ENCODE measurements around the gene DUSP8.
"Not testable (repeated sequence)": the region's sequence is repeated elsewhere in the genome, so short reads cannot be mapped to it uniquely, and the experiment has no call there.

The DUSP8 gene

GRCh38 chr11:1572197-1573076, at the start of gene DUSP8:
Gene DUSP8 (minus strand): TSS chr11:1572271. CDS start chr11:1565826, 6,445 bp downstream.
- DNase-seq = peak; percentile 84 to 87

GRCh38 chr11:1619449-1619848, 47.4 kb upstream of the DUSP8 start:
- no peak for DNase-seq

- no peak for DNase-seq
Observed at GRCh38 chr11:1618231-1618630, 46.2 kb upstream of the DUSP8 start.

GRCh38 chr11:1608363-1608762, 36.3 kb upstream of the DUSP8 start, which contains the start of gene KRTAP5-3:
Gene KRTAP5-3 (minus strand): TSS chr11:1608463. CDS start chr11:1608385, 78 bp downstream.
- DNase-seq = no peak

- not testable (repeated sequence) for DNase-seq
Observed at GRCh38 chr11:1607901-1608300, 35.8 kb upstream of the DUSP8 start.

GRCh38 chr11:1607156-1607845, 35.2 kb upstream of the DUSP8 start:
- DNase-seq = not testable (repeated sequence)

GRCh38 chr11:1605923-1606322, 33.9 kb upstream of the DUSP8 start:
- not testable (repeated sequence) for DNase-seq

GRCh38 chr11:1604711-1605110, 32.6 kb upstream of the DUSP8 start:
- no peak for DNase-seq

- DNase-seq = no peak
Observed at GRCh38 chr11:1604181-1604580, 32.1 kb upstream of the DUSP8 start.

GRCh38 chr11:1603629-1604028, 31.6 kb upstream of the DUSP8 start:
- DNase-seq = no peak

GRCh38 chr11:1601663-1602062, 29.6 kb upstream of the DUSP8 start:
- DNase-seq = not testable (repeated sequence)

GRCh38 chr11:1600626-1601025, 28.6 kb upstream of the DUSP8 start:
- no peak for DNase-seq

- no peak for DNase-seq
Observed at GRCh38 chr11:1598816-1599215, 26.7 kb upstream of the DUSP8 start.

GRCh38 chr11:1598406-1598805, 26.3 kb upstream of the DUSP8 start:
- DNase-seq = not testable (repeated sequence)

- DNase-seq = no peak
Observed at GRCh38 chr11:1597994-1598380, 25.9 kb upstream of the DUSP8 start, which contains the start of gene KRTAP5-2. Gene KRTAP5-2 (minus strand): TSS chr11:1598294. CDS start chr11:1598250, 44 bp downstream.

- no peak for DNase-seq
Observed at GRCh38 chr11:1597331-1597993, 25.4 kb upstream of the DUSP8 start.

- DNase-seq = not testable (repeated sequence)
Observed at GRCh38 chr11:1596576-1597121, 24.6 kb upstream of the DUSP8 start.

- not testable (repeated sequence) for DNase-seq
Observed at GRCh38 chr11:1595994-1596575, 24.0 kb upstream of the DUSP8 start.

- no peak for DNase-seq
Observed at GRCh38 chr11:1592628-1593027, 20.6 kb upstream of the DUSP8 start.

- DNase-seq = no peak
Observed at GRCh38 chr11:1589996-1590395, 17.9 kb upstream of the DUSP8 start.

- not testable (repeated sequence) for DNase-seq
Observed at GRCh38 chr11:1589191-1589963, 17.3 kb upstream of the DUSP8 start.

- DNase-seq = no peak
Observed at GRCh38 chr11:1586699-1587098, 14.6 kb upstream of the DUSP8 start.
